ENCODE data around the gene CTNNA2.

DNA sequence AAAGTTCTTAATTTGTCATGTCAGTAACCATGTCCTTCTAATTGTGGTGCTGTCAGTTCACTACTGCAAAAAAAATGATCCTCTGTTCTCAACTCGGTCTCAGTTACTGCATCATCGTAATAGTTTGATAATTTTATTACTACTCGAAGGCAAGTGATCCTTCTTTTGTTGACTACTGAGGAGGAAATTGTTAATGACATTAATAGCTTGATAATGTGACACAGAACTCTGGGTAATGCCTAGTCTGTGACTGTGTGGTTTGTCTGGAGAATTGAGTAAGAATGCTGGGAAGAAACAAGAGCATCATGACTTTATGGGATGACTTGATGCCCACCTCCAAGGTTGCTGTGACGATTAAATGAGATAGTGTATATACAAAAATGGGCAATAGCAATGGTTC lies 524.5 kb downstream of the CTNNA2 start:
- TF ChIP-seq TAF1 (IDR thresholded peaks at IDR 0.05; ENCODE audit: borderline replicate concordance, low read depth, low read length): no peak
- TF ChIP-seq POLR2AphosphoS5 (IDR thresholded peaks at IDR 0.05; ENCODE audit: low read depth, low read length): no peak
